ENCODE measurements around the gene FAM180A. TPM values are rescaled to one million over a fixed set of nuclear protein-coding genes. Genes with fewer than 3 reads are reported as not detected.

The FAM180A gene
- total and polyA plus RNA-seq, 10 of the 15 experiments (the other 5 are each of a cell fraction or from before 2014, with no cell fraction given): not detected

DNA sequence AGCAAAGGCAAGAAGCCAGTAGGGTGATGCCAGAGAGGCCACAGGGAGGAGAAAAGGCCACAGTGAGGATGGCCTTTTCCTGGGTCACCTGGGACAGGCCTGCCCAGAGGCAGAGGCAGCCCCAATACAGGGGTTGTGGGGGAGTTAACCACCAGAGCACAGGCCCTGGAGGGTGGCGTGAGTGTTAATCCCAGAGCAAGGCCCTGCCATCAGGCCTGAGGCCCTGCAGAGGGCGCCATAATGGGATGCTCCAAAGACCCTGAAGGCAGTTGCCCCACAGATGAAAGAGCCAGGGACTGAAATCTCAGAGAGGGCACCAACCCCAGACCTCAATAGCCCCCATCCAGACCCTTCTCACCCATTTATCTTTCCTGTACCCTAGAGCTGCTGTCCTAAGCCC is 44.5 kb downstream of the FAM180A start:
- Histone ChIP-seq H3K4me2 (ENCODE audit: control insufficient read depth, insufficient read depth) (no peak overlapping the region), H3K9ac (ENCODE audit: control insufficient read depth, insufficient read depth, low read length) (no peak overlapping the region), H4K20me1 (ENCODE audit: control insufficient read depth, insufficient read depth) (no peaks in the 10 kb centered on the region), H3K36me3 (ENCODE audit: control insufficient read depth in 2 of 2, insufficient read depth in 2 of 2, low read length in 1 of 2) (no peaks in the 10 kb centered on the region), H3K4me1 (ENCODE audit: control insufficient read depth, insufficient read depth, low read length) (no peaks in the 10 kb centered on the region), H3K9me3 (replicated peaks; ENCODE audit: control insufficient read depth, insufficient read depth, low read length) (no peaks in the 10 kb centered on the region), H3K4me3 (no peak overlapping the region), H2AFZ (ENCODE audit: control insufficient read depth, low read depth, low read length) (no peak overlapping the region), H3K79me2 (ENCODE audit: control insufficient read depth, insufficient read depth, low read length) (no peaks in the 10 kb centered on the region), H3K27me3 (replicated peaks in 1 of 2; ENCODE audit: control insufficient read depth in 2 of 2, insufficient read depth in 2 of 2, low read length in 1 of 2) (no peaks in the 10 kb centered on the region), H3K27ac (ENCODE audit: control insufficient read depth, insufficient read depth) (no peak overlapping the region)
- ATAC-seq: peak; percentile 52
- ChIA-PET CTCF (interaction anchor here (0.7 to 1.1 kb wide), 4 partner anchors 9 to 423 kb away, joined by 3 to 4 read pairs (median 4); no protein-coding TSS in a partner anchor), SMC1A (ENCODE audit: uncharacterized antibody, unreplicated experiment) (no interaction called here), POLR2A (no interaction called here), RAD21 (ENCODE audit: unreplicated experiment) (no interaction called here)
- BruUV-seq (replicated peaks): no TSS peak
- no peak for DNase-seq (ENCODE audit: low read depth, low spot score)
- intact Hi-C loops (cut with micrococcal nuclease; ENCODE audit: unreplicated experiment) (no loop called here), in situ Hi-C loops (cut with MboI) (no loop called here)
- 31% methylated on average over 2 of the region's 2 CpGs for WGBS (ENCODE audit: insufficient coverage, insufficient replicate concordance, low lambda C conversion rate, missing lambda C conversion rate)
- no peak for TF ChIP-seq SMC3 (IDR thresholded peaks at IDR 0.05; ENCODE audit: borderline replicate concordance, low read length)
- TF ChIP-seq, protein P1, sequence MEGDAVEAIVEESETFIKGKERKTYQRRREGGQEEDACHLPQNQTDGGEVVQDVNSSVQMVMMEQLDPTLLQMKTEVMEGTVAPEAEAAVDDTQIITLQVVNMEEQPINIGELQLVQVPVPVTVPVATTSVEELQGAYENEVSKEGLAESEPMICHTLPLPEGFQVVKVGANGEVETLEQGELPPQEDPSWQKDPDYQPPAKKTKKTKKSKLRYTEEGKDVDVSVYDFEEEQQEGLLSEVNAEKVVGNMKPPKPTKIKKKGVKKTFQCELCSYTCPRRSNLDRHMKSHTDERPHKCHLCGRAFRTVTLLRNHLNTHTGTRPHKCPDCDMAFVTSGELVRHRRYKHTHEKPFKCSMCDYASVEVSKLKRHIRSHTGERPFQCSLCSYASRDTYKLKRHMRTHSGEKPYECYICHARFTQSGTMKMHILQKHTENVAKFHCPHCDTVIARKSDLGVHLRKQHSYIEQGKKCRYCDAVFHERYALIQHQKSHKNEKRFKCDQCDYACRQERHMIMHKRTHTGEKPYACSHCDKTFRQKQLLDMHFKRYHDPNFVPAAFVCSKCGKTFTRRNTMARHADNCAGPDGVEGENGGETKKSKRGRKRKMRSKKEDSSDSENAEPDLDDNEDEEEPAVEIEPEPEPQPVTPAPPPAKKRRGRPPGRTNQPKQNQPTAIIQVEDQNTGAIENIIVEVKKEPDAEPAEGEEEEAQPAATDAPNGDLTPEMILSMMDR (IDR thresholded peaks at IDR 0.05 in 2 of 3, conservative IDR thresholded peaks at IDR 0.05 in 1 of 3; ENCODE audit: control insufficient read depth in 2 of 3, extremely low read depth in 1 of 3, insufficient read depth in 1 of 3, low read depth in 3 of 3, low read length in 3 of 3): peak; percentile 21 to 36 (median 27); a peak in 4 of 6 replicates
- FAIRE-seq: no peak

DNA sequence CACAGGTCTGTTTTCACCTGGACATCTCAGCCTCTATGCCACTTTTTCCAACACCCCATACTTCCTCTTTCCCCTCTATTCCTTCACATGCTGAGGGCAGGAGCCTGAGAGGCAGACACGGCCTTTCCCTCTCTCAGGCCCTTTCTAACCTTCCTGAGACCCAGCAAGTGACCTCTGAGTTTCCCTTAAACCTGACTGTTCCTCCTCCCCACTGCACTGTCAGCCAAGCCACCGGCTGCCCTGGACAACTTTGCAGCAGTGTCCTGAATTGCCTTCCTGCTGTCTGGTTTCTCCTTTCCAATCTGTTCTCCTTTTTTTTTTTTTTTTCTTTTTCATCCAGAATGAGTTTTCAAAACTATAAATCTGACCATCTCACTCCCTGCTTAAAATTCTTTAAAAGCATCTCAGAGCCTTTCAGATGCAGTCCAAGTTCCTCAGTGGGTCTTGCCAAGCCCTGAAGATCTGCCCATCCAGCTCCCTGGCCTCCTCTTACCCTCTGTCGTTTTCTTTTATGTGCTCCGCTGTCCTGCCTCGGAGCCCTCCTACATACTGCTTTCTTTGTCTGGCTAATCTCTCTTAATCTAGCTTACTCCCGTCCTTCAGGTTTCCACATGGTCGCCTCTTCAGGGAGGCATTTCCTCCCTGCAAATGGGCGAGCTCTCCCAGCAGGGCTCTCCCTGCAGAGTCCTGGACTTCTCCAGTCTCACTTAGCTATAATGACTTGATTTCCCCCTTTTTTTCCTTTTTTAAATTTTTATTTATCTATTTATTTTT is 51.1 kb downstream of the FAM180A start:
- intact Hi-C loops (cut with micrococcal nuclease; ENCODE audit: unreplicated experiment) (no loop called here), in situ Hi-C loops (cut with MboI) (no loop called here)
- BruUV-seq (replicated peaks): no TSS peak
- H3K27ac ChIP-seq (ENCODE audit: control insufficient read depth, insufficient read depth): no peak overlapping the region
- ChIA-PET SMC1A (ENCODE audit: uncharacterized antibody, unreplicated experiment) (interaction anchor here (1.4 kb wide), 1 partner anchor 15 kb away, joined by 3 read pairs; no protein-coding TSS in a partner anchor), CTCF (interaction anchor here (1.1 kb wide), 1 partner anchor 12 kb away, joined by 3 read pairs; no protein-coding TSS in a partner anchor), POLR2A (no interaction called here), RAD21 (ENCODE audit: unreplicated experiment) (no interaction called here)
- WGBS (ENCODE audit: insufficient coverage, insufficient replicate concordance, low lambda C conversion rate, missing lambda C conversion rate): 52% methylated on average over 8 of the region's 8 CpGs
- DNase-seq (ENCODE audit: low read depth, low spot score) (no peak), FAIRE-seq (no peak), ATAC-seq (no peak)
- H3K36me3 ChIP-seq (ENCODE audit: control insufficient read depth in 2 of 2, insufficient read depth in 2 of 2, low read length in 1 of 2): no peaks in the 10 kb centered on the region
- no peaks in the 10 kb centered on the region for H3K9me3 ChIP-seq (replicated peaks; ENCODE audit: control insufficient read depth, insufficient read depth, low read length)
- no peaks in the 10 kb centered on the region for H3K4me1 ChIP-seq (ENCODE audit: control insufficient read depth, insufficient read depth, low read length)
- no peak overlapping the region for H3K4me2 ChIP-seq (ENCODE audit: control insufficient read depth, insufficient read depth)
- H2AFZ ChIP-seq (ENCODE audit: control insufficient read depth, low read depth, low read length): no peak overlapping the region
- H4K20me1 ChIP-seq (ENCODE audit: control insufficient read depth, insufficient read depth): no peaks in the 10 kb centered on the region
- no peak overlapping the region for H3K4me3 ChIP-seq
- H3K27me3 ChIP-seq (replicated peaks in 1 of 2; ENCODE audit: control insufficient read depth in 2 of 2, insufficient read depth in 2 of 2, low read length in 1 of 2): no peaks in the 10 kb centered on the region
- no peaks in the 10 kb centered on the region for H3K79me2 ChIP-seq (ENCODE audit: control insufficient read depth, insufficient read depth, low read length)
- no peak overlapping the region for H3K9ac ChIP-seq (ENCODE audit: control insufficient read depth, insufficient read depth, low read length)
- TF ChIP-seq SUZ12 (IDR thresholded peaks at IDR 0.05; ENCODE audit: unreplicated experiment) (no peak), PAX8 (IDR thresholded peaks at IDR 0.05) (no peak), MTA3 (IDR thresholded peaks at IDR 0.05; ENCODE audit: borderline replicate concordance, low read length) (no peak), MTA2 (IDR thresholded peaks at IDR 0.05; ENCODE audit: low read depth) (no peak), NBN (IDR thresholded peaks at IDR 0.05) (no peak), CEBPB (IDR thresholded peaks at IDR 0.05; ENCODE audit: borderline replicate concordance in 1 of 2, low read depth in 2 of 2, low read length in 2 of 2) (no peak)
- TF ChIP-seq, protein P2, sequence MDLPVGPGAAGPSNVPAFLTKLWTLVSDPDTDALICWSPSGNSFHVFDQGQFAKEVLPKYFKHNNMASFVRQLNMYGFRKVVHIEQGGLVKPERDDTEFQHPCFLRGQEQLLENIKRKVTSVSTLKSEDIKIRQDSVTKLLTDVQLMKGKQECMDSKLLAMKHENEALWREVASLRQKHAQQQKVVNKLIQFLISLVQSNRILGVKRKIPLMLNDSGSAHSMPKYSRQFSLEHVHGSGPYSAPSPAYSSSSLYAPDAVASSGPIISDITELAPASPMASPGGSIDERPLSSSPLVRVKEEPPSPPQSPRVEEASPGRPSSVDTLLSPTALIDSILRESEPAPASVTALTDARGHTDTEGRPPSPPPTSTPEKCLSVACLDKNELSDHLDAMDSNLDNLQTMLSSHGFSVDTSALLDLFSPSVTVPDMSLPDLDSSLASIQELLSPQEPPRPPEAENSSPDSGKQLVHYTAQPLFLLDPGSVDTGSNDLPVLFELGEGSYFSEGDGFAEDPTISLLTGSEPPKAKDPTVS (IDR thresholded peaks at IDR 0.05; ENCODE audit: low read depth, low read length): no peak
- TF ChIP-seq, protein P3, sequence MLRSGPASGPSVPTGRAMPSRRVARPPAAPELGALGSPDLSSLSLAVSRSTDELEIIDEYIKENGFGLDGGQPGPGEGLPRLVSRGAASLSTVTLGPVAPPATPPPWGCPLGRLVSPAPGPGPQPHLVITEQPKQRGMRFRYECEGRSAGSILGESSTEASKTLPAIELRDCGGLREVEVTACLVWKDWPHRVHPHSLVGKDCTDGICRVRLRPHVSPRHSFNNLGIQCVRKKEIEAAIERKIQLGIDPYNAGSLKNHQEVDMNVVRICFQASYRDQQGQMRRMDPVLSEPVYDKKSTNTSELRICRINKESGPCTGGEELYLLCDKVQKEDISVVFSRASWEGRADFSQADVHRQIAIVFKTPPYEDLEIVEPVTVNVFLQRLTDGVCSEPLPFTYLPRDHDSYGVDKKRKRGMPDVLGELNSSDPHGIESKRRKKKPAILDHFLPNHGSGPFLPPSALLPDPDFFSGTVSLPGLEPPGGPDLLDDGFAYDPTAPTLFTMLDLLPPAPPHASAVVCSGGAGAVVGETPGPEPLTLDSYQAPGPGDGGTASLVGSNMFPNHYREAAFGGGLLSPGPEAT (IDR thresholded peaks at IDR 0.05; ENCODE audit: low read depth): no peak

Data from GM12878 (cell line).